Panc1 (cell line): ENCODE measurements around the gene SNX24. TPM values are rescaled to one million over a fixed set of nuclear protein-coding genes. Genes with fewer than 3 reads are reported as not detected.

Source experiments
- ATAC-seq: fragments of 200-7000 bp; cut with Tn5 transposase; 2 replicates; pipeline ENCODE4 v1.9.1; 2020; ENCODE audit warnings: mild to moderate bottlenecking, moderate library complexity
- BruUV-seq: library from RNA; stranded (reverse); fragments of 400-500 nt; replicated peaks from 2 replicates; lab custom pipeline; 2021; lab: Mats Ljungman, UMichigan
- CTCF ChIA-PET: fragments of 300-600 bp; sonication (Branson Sonifier 250); formaldehyde crosslinking; loops from one replicate; lab custom pipeline; 2022; ENCODE audit warnings: antibody characterized with exemption; lab: Charles Lee
- POLR2A ChIA-PET: fragments of 300-600 bp; sonication (Branson Sonifier 250); formaldehyde crosslinking; loops from one replicate; lab custom pipeline; 2022; ENCODE audit warnings: antibody characterized with exemption; lab: Charles Lee
- DNase-seq: peaks from one replicate; pipeline ENCODE4 v3.0.0-alpha.2; 2010; ENCODE audit warnings: low read depth, low spot score
- H3K27ac ChIP-seq: 2 replicates; pipeline ENCODE4 v1.5.1; 2011; ENCODE audit warnings: mild to moderate bottlenecking, low read length, inconsistent platforms
- H3K27me3 ChIP-seq: fragments of 200-500 bp; sonication (Bioruptor generic); 2 replicates; pipeline ENCODE4 v1.6.0; 2014; ENCODE audit warnings: low read length, inconsistent platforms; ENCODE audit not compliant: control insufficient read depth, insufficient read depth
- H3K36me3 ChIP-seq: fragments of 200-500 bp; sonication (Bioruptor generic); 2 replicates; pipeline ENCODE4 v1.5.1; 2014; ENCODE audit warnings: inconsistent platforms, mild to moderate bottlenecking, low read length, moderate library complexity; ENCODE audit not compliant: control insufficient read depth, insufficient read depth
- H3K4me1 ChIP-seq: 2 replicates; pipeline ENCODE4 v1.5.1; 2011; ENCODE audit warnings: inconsistent platforms, mild to moderate bottlenecking, low read length, moderate library complexity; ENCODE audit not compliant: control insufficient read depth, insufficient read depth
- H3K4me3 ChIP-seq, 2 experiments: 2 replicates each; pipeline ENCODE4 v1.5.1; 2011 to 2012; ENCODE audit warnings: low read depth in 2 of 2, low read length in 2 of 2, mild to moderate bottlenecking in 2 of 2, inconsistent platforms in 1 of 2, moderate library complexity in 1 of 2
- H3K9me3 ChIP-seq: fragments of 200-500 bp; sonication (Bioruptor generic); 2 replicates; pipeline ENCODE4 v1.5.1; 2014; ENCODE audit warnings: low read depth, mild to moderate bottlenecking, inconsistent platforms, low read length, moderate library complexity; ENCODE audit not compliant: control insufficient read depth, insufficient read depth
- POLR2AphosphoS5 ChIP-seq: IDR thresholded peaks from 2 replicates; pipeline ENCODE4 v1.6.1; 2012; ENCODE audit warnings: mild to moderate bottlenecking, low read depth, low read length, moderate library complexity
- SIN3A ChIP-seq: IDR thresholded peaks from 2 replicates; pipeline ENCODE4 v1.6.1; 2012; ENCODE audit warnings: low read depth, mild to moderate bottlenecking, low read length, moderate library complexity, borderline replicate concordance; ENCODE audit not compliant: insufficient read depth
- TCF7L2 ChIP-seq: IDR thresholded peaks from 2 replicates; pipeline ENCODE4 v1.6.1; 2011; ENCODE audit warnings: mild to moderate bottlenecking, low read depth, low read length, inconsistent platforms
- in situ Hi-C: cut with HindIII; loops from 2 replicates; pipeline ENCODE4 v1.10.0; 2016; ENCODE audit warnings: low sequenced_read_pairs, low pct_unique_long_range_greater_than_20kb
- intact Hi-C: fragments of 100-400 bp; cut with micrococcal nuclease; formaldehyde crosslinking; loops from one replicate; pipeline ENCODE4 v1.10.0; 2022; ENCODE audit not compliant: unreplicated experiment
- total RNA-seq: library from RNA; stranded (reverse); gene quantifications from one replicate; pipeline ENCODE4 v1.2.1, GENCODE V29; 2021; ENCODE audit not compliant: unreplicated experiment
- TF ChIP-seq, protein P1 (sequence below), 2 experiments: IDR thresholded peaks; 2 replicates each; pipeline ENCODE4 v1.6.1; 2011 to 2012; ENCODE audit warnings: low read depth in 2 of 2, control low read depth in 1 of 2, low read length in 1 of 2, mild to moderate bottlenecking in 1 of 2, moderate library complexity in 1 of 2; ENCODE audit not compliant: insufficient read depth in 1 of 2
- TF ChIP-seq, protein P2 (sequence below): fragments of 450-650 bp; IDR thresholded peaks from 2 replicates; pipeline ENCODE4 v1.5.1; 2017; ENCODE audit warnings: mild to moderate bottlenecking

The SNX24 gene
- total RNA-seq, 1 experiment from 2014 or later, result 32.8 TPM

DNA sequence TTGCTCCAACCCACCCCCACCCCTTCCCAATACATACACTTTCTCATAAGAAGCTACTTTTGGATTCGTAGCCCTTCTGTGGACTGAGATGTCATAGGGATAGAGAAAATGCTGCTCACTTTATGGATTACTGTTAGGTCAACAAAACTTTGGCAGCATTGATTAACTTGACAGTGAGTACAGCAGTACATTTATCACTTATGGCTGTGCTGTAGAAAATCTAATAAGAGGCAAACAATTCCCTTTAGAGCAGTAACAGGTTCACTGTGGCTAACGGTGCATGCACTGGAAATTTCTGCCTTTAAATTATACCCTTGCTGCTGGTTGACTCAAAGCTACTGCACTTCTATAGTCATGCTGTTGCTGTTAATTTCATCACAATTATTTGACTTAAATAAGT lies 131.9 kb downstream of the SNX24 start:
- no peak for ATAC-seq

DNA sequence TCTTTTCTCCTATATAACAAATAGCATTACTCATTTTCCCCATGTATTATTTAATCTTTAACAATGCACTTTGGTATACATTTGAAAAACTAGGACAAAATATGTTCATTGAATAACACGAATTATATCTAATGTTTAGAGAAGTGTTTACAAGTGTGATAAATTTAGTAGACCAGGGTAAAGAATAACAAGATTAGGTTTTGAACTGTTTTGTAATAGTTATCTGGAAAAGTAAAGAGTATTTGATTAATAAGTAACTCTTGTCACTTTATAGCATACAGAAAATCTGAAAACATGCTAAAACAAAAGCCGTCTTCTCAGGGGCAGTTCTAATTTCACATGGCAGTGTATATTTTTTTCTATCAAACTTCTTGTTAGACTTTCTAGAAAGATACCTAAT lies 132.7 kb downstream of the SNX24 start:
- no peaks in the 10 kb centered on the region for H3K4me1 ChIP-seq
- DNase-seq (no peak), ATAC-seq (no peak)
- no peaks in the 10 kb centered on the region for H3K27me3 ChIP-seq
- CTCF ChIA-PET, result no interaction called here
- TF ChIP-seq, protein P1, sequence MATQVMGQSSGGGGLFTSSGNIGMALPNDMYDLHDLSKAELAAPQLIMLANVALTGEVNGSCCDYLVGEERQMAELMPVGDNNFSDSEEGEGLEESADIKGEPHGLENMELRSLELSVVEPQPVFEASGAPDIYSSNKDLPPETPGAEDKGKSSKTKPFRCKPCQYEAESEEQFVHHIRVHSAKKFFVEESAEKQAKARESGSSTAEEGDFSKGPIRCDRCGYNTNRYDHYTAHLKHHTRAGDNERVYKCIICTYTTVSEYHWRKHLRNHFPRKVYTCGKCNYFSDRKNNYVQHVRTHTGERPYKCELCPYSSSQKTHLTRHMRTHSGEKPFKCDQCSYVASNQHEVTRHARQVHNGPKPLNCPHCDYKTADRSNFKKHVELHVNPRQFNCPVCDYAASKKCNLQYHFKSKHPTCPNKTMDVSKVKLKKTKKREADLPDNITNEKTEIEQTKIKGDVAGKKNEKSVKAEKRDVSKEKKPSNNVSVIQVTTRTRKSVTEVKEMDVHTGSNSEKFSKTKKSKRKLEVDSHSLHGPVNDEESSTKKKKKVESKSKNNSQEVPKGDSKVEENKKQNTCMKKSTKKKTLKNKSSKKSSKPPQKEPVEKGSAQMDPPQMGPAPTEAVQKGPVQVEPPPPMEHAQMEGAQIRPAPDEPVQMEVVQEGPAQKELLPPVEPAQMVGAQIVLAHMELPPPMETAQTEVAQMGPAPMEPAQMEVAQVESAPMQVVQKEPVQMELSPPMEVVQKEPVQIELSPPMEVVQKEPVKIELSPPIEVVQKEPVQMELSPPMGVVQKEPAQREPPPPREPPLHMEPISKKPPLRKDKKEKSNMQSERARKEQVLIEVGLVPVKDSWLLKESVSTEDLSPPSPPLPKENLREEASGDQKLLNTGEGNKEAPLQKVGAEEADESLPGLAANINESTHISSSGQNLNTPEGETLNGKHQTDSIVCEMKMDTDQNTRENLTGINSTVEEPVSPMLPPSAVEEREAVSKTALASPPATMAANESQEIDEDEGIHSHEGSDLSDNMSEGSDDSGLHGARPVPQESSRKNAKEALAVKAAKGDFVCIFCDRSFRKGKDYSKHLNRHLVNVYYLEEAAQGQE (IDR thresholded peaks at IDR 0.05; ENCODE audit: insufficient read depth in 1 of 2, low read depth in 2 of 2, low read length in 1 of 2), result no peak
- TF ChIP-seq, protein P2, sequence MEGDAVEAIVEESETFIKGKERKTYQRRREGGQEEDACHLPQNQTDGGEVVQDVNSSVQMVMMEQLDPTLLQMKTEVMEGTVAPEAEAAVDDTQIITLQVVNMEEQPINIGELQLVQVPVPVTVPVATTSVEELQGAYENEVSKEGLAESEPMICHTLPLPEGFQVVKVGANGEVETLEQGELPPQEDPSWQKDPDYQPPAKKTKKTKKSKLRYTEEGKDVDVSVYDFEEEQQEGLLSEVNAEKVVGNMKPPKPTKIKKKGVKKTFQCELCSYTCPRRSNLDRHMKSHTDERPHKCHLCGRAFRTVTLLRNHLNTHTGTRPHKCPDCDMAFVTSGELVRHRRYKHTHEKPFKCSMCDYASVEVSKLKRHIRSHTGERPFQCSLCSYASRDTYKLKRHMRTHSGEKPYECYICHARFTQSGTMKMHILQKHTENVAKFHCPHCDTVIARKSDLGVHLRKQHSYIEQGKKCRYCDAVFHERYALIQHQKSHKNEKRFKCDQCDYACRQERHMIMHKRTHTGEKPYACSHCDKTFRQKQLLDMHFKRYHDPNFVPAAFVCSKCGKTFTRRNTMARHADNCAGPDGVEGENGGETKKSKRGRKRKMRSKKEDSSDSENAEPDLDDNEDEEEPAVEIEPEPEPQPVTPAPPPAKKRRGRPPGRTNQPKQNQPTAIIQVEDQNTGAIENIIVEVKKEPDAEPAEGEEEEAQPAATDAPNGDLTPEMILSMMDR, result no peak
- TF ChIP-seq POLR2AphosphoS5, result no peak
- H3K9me3 ChIP-seq, result no peaks in the 10 kb centered on the region
- POLR2A ChIA-PET, result no interaction called here
- no TSS peak for BruUV-seq
- H3K27ac ChIP-seq, result no peak overlapping the region
- intact Hi-C loops (no loop called here), in situ Hi-C loops (no loop called here)
- H3K36me3 ChIP-seq, result no peaks in the 10 kb centered on the region
- no peak overlapping the region for H3K4me3 ChIP-seq

More for the DNA sequence above, 131.9 kb downstream of the SNX24 start:
- no peaks in the 10 kb centered on the region for H3K27me3 ChIP-seq
- in situ Hi-C loops, result no loop called here
- H3K4me1 ChIP-seq, result no peaks in the 10 kb centered on the region
- intact Hi-C loops, result no loop called here
- ChIA-PET POLR2A (no interaction called here), CTCF (no interaction called here)
- H3K27ac ChIP-seq, result no peak overlapping the region
- no peaks in the 10 kb centered on the region for H3K9me3 ChIP-seq
- no peaks in the 10 kb centered on the region for H3K36me3 ChIP-seq
- DNase-seq, result no peak
- BruUV-seq, result no TSS peak
- no peak overlapping the region for H3K4me3 ChIP-seq
- TF ChIP-seq SIN3A (no peak), POLR2AphosphoS5 (no peak), TCF7L2 (no peak)
- TF ChIP-seq, protein P2, result no peak
- TF ChIP-seq, protein P1 (IDR thresholded peaks at IDR 0.05; ENCODE audit: insufficient read depth in 1 of 2, low read depth in 2 of 2, low read length in 1 of 2), result no peak
